Breast epithelium (tissue), 4 donors: ENCODE results near the gene ZNF536. TPM values are rescaled to one million over a fixed set of nuclear protein-coding genes. Genes with fewer than 3 reads are reported as not detected.

Experiments used
- DNase-seq, 2 donors: peaks; one replicate each; pipeline ENCODE4 v3.0.0-alpha.2; 2019; ENCODE audit warnings: low spot score in 2 of 2
- H3K27ac ChIP-seq, 2 donors: fragments of 200-600 bp; sonication (generic) in 1 of 2; one replicate each; pipeline ENCODE4 v1.5.1; 2016 to 2019; ENCODE audit warnings: mild to moderate bottlenecking in 1 of 2
- H3K27me3 ChIP-seq, 2 donors: fragments of 200-600 bp; sonication (generic) in 1 of 2; one replicate each; pipeline versions ENCODE4 v1.5.1 to v1.6.0; 2017 to 2019; ENCODE audit warnings: control low read depth in 1 of 2, mild to moderate bottlenecking in 1 of 2
- H3K36me3 ChIP-seq: fragments of 200-600 bp; one replicate; pipeline ENCODE4 v1.5.1; 2019
- H3K4me1 ChIP-seq, 2 donors: fragments of 200-600 bp; sonication (generic); one replicate each; pipeline ENCODE4 v1.5.1; 2016 to 2019; ENCODE audit warnings: control low read depth in 1 of 2
- H3K4me3 ChIP-seq, 3 donors: fragments of 200-600 bp; sonication (generic); 1 replicate in 2 of 3; 2 replicates in 1 of 3; pipeline ENCODE4 v1.5.1; 2016 to 2019; ENCODE audit warnings: mild to moderate bottlenecking in 3 of 3, moderate library complexity in 2 of 3
- H3K9me3 ChIP-seq, 2 donors: fragments of 200-600 bp; sonication (generic) in 1 of 2; one replicate each; pipeline ENCODE4 v1.5.1; 2016 to 2019; ENCODE audit warnings: control low read depth in 1 of 2
- CTCF ChIP-seq, 3 donors: fragments of 450-650 bp; IDR thresholded peaks; one replicate each; pipeline ENCODE4 v1.5.1; 2016 to 2017; ENCODE audit warnings: antibody characterized with exemption in 3 of 3, mild to moderate bottlenecking in 3 of 3, moderate library complexity in 3 of 3
- POLR2A ChIP-seq: fragments of 450-650 bp; IDR thresholded peaks from one replicate; pipeline ENCODE4 v1.6.1; 2016; ENCODE audit warnings: antibody characterized with exemption, mild to moderate bottlenecking, moderate library complexity
- POLR2AphosphoS5 ChIP-seq, 3 donors: sonication (generic); formaldehyde crosslinking; IDR thresholded peaks; one replicate each; pipeline ENCODE4 v1.6.1; 2017; ENCODE audit warnings: antibody characterized with exemption in 3 of 3
- intact Hi-C: fragments of 100-400 bp; cut with DNase I; formaldehyde crosslinking; loops from one replicate; pipeline ENCODE4 v1.15.1; 2023; ENCODE audit warnings: low total_unique reads
- total RNA-seq, 3 donors: library from RNA; depleted of rRNA; stranded (reverse); fragments of >200 nt; gene quantifications; one replicate each; pipeline ENCODE4 v1.1.0, GENCODE V29; 2016

Gene ZNF536
- total RNA-seq, 3 donors from 2014 or later, result under 0.01 to 0.15 TPM; not detected in 1

GRCh38 chr19:30332445-30333234 is 39.5 kb upstream of the ZNF536 start:
- H3K36me3 ChIP-seq, result no peaks in the 10 kb centered on the region
- H3K9me3 ChIP-seq, result no peaks in the 10 kb centered on the region
- H3K27me3 ChIP-seq, result no peaks in the 10 kb centered on the region
- no peak overlapping the region for H3K4me3 ChIP-seq
- H3K4me1 ChIP-seq, result no peaks in the 10 kb centered on the region
- intact Hi-C loops, result no loop called here
- no peak for DNase-seq
- no peak overlapping the region for H3K27ac ChIP-seq
- TF ChIP-seq POLR2A (no peak), POLR2AphosphoS5 (IDR thresholded peaks at IDR 0.05) (no peak), CTCF (IDR thresholded peaks at IDR 0.05) (no peak)

- no peak for TF ChIP-seq POLR2A
- TF ChIP-seq POLR2AphosphoS5 (IDR thresholded peaks at IDR 0.05), result no peak
- TF ChIP-seq CTCF (IDR thresholded peaks at IDR 0.05), result no peak
- no peaks in the 10 kb centered on the region for H3K27me3 ChIP-seq
- H3K27ac ChIP-seq, result no peak overlapping the region
- H3K4me3 ChIP-seq, result no peak overlapping the region
- no peaks in the 10 kb centered on the region for H3K4me1 ChIP-seq
- H3K9me3 ChIP-seq, result no peaks in the 10 kb centered on the region
- intact Hi-C loops, result no loop called here
- no peaks in the 10 kb centered on the region for H3K36me3 ChIP-seq
- no peak for DNase-seq
These were observed 38.7 kb upstream of the ZNF536 start for GRCh38 chr19:30333291-30334065.

- Histone ChIP-seq H3K27me3 (peaks cover 0 to 4% of the 10 kb centered on the region in 2 donors), H3K36me3 (no peaks in the 10 kb centered on the region), H3K9me3 (no peaks in the 10 kb centered on the region), H3K4me3 (no peak overlapping the region), H3K4me1 (no peaks in the 10 kb centered on the region), H3K27ac (no peak overlapping the region)
- intact Hi-C loops, result no loop called here
- no peak for TF ChIP-seq POLR2AphosphoS5 (IDR thresholded peaks at IDR 0.05)
- TF ChIP-seq CTCF (IDR thresholded peaks at IDR 0.05), result no peak
- TF ChIP-seq POLR2A, result no peak
- no peak for DNase-seq
These were observed 37.3 kb upstream of the ZNF536 start for GRCh38 chr19:30334841-30335240.

GRCh38 chr19:30335306-30335886 is 36.8 kb upstream of the ZNF536 start:
- TF ChIP-seq CTCF (IDR thresholded peaks at IDR 0.05) (no peak), POLR2AphosphoS5 (IDR thresholded peaks at IDR 0.05) (no peak), POLR2A (no peak)
- H3K36me3 ChIP-seq, result no peaks in the 10 kb centered on the region
- H3K4me1 ChIP-seq, result no peaks in the 10 kb centered on the region
- intact Hi-C loops, result no loop called here
- no peak for DNase-seq
- no peak overlapping the region for H3K27ac ChIP-seq
- H3K27me3 ChIP-seq, result peaks cover 0 to 4% of the 10 kb centered on the region in 2 donors
- no peaks in the 10 kb centered on the region for H3K9me3 ChIP-seq
- no peak overlapping the region for H3K4me3 ChIP-seq

- Histone ChIP-seq H3K27ac (no peak overlapping the region), H3K4me3 (no peak overlapping the region), H3K36me3 (no peaks in the 10 kb centered on the region), H3K9me3 (no peaks in the 10 kb centered on the region), H3K27me3 (peaks cover 0 to 4% of the 10 kb centered on the region in 2 donors), H3K4me1 (no peaks in the 10 kb centered on the region)
- TF ChIP-seq CTCF (IDR thresholded peaks at IDR 0.05) (no peak), POLR2A (no peak), POLR2AphosphoS5 (IDR thresholded peaks at IDR 0.05) (no peak)
- intact Hi-C loops, result no loop called here
- DNase-seq, result no peak
These were observed 35.9 kb upstream of the ZNF536 start for GRCh38 chr19:30336290-30336689.
